ENCODE results near the gene IMPA2.

IMPA2 gene

GRCh38 chr18:12060182-12060870 lies 79.0 kb downstream of the IMPA2 start:
- no peak for DNase-seq (ENCODE audit: low read depth)
- TF ChIP-seq CTCF (conservative IDR thresholded peaks at IDR 0.05; ENCODE audit: low read depth, low read length), result peak; percentile 2
- H3K4me3 ChIP-seq (ENCODE audit: low read length), result no peak overlapping the region

- no peak for DNase-seq (ENCODE audit: low read depth)
- no peak for TF ChIP-seq CTCF (conservative IDR thresholded peaks at IDR 0.05; ENCODE audit: low read depth, low read length)
- no peak overlapping the region for H3K4me3 ChIP-seq (ENCODE audit: low read length)
Measured at GRCh38 chr18:12061685-12062084, 80.4 kb downstream of the IMPA2 start.

GRCh38 chr18:12062974-12063373 lies 81.7 kb downstream of the IMPA2 start:
- no peak for TF ChIP-seq CTCF (conservative IDR thresholded peaks at IDR 0.05; ENCODE audit: low read depth, low read length)
- DNase-seq (ENCODE audit: low read depth), result no peak
- H3K4me3 ChIP-seq (ENCODE audit: low read length), result no peak overlapping the region

- DNase-seq (ENCODE audit: low read depth), result no peak
- TF ChIP-seq CTCF (conservative IDR thresholded peaks at IDR 0.05; ENCODE audit: low read depth, low read length), result no peak
- H3K4me3 ChIP-seq (ENCODE audit: low read length), result no peak overlapping the region
Measured at GRCh38 chr18:12064086-12064763, 82.9 kb downstream of the IMPA2 start.

GRCh38 chr18:12065397-12065796 lies 84.1 kb downstream of the IMPA2 start:
- no peak for TF ChIP-seq CTCF (conservative IDR thresholded peaks at IDR 0.05; ENCODE audit: low read depth, low read length)
- no peak for DNase-seq (ENCODE audit: low read depth)
- no peak overlapping the region for H3K4me3 ChIP-seq (ENCODE audit: low read length)

- no peak for TF ChIP-seq CTCF (conservative IDR thresholded peaks at IDR 0.05; ENCODE audit: low read depth, low read length)
- no peak for DNase-seq (ENCODE audit: low read depth)
- H3K4me3 ChIP-seq (ENCODE audit: low read length), result no peak overlapping the region
Measured at GRCh38 chr18:12066910-12067511, 85.7 kb downstream of the IMPA2 start.

Measured in retinal pigment epithelial cell (primary cell).